HepG2 (cell line): ENCODE data around the gene TNFSF11.

Experiments
- CTCF ChIP-seq: sonication (generic); formaldehyde crosslinking; IDR thresholded peaks from 2 replicates; pipeline ENCODE4 v1.5.0; 2020; ENCODE audit warnings: mild to moderate bottlenecking, missing genetic modification reagents, moderate library complexity
- EZH2 ChIP-seq: conservative IDR thresholded peaks from 2 replicates; pipeline ENCODE4 v1.6.1; 2012; ENCODE audit warnings: mild to moderate bottlenecking, low read depth, low read length, moderate library complexity
- FOXK1 ChIP-seq: sonication (generic); formaldehyde crosslinking; IDR thresholded peaks from 2 replicates; pipeline ENCODE4 v1.4.0; 2020; ENCODE audit warnings: low read depth, missing genetic modification reagents, borderline replicate concordance
- MBD4 ChIP-seq: IDR thresholded peaks from 2 replicates; pipeline ENCODE4 v1.6.1; 2012; ENCODE audit warnings: low read length, inconsistent platforms, borderline replicate concordance
- NFE2L2 ChIP-seq: fragments of 150-350 bp; IDR thresholded peaks from 2 replicates; pipeline ENCODE4 v1.6.1; 2014; ENCODE audit warnings: low read length
- POLR2A ChIP-seq, 2 experiments: IDR thresholded peaks; 2 replicates each; pipeline ENCODE4 v1.6.1; 2011; ENCODE audit warnings: low read depth in 2 of 2, low read length in 2 of 2, mild to moderate bottlenecking in 1 of 2, moderate library complexity in 1 of 2; ENCODE audit not compliant: insufficient read depth in 1 of 2
- POLR2AphosphoS2 ChIP-seq: IDR thresholded peaks from 2 replicates; pipeline ENCODE4 v1.6.1; 2011; ENCODE audit warnings: low read depth, low read length, improper control_type of control experiment
- POLR2AphosphoS5 ChIP-seq: IDR thresholded peaks from 2 replicates; pipeline ENCODE4 v1.6.1; 2012; ENCODE audit warnings: low read depth, low read length
- ZNF276 ChIP-seq: sonication (generic); formaldehyde crosslinking; IDR thresholded peaks from 2 replicates; pipeline ENCODE4 v1.4.0; 2020; ENCODE audit warnings: mild to moderate bottlenecking, low read depth, missing genetic modification reagents

GRCh38 chr13:42649831-42650230 is 75.9 kb downstream of the TNFSF11 start:
- no peak for TF ChIP-seq CTCF (CRISPR knock-in tag)
- TF ChIP-seq FOXK1 = no peak
- no peak for TF ChIP-seq NFE2L2
- TF ChIP-seq MBD4 = no peak
- no peak for TF ChIP-seq POLR2AphosphoS5
- TF ChIP-seq EZH2 = no peak
- no peak for TF ChIP-seq POLR2A (IDR thresholded peaks at IDR 0.05; ENCODE audit: insufficient read depth in 1 of 2, low read depth in 2 of 2, low read length in 2 of 2)
- no peak for TF ChIP-seq POLR2AphosphoS2
- no peak for TF ChIP-seq ZNF276 (CRISPR knock-in tag)
